HCT116 (cell line): ENCODE results near the gene ANKS1A. TPM values are rescaled to one million over a fixed set of nuclear protein-coding genes. Genes with fewer than 3 reads are reported as not detected.

Source experiments
- ATAC-seq: fragments of 200-7000 bp; cut with Tn5 transposase; 2 replicates; pipeline ENCODE4 v1.9.1; 2020; ENCODE audit warnings: mild to moderate bottlenecking, moderate library complexity
- BruUV-seq: library from RNA; stranded (reverse); fragments of 400-500 nt; replicated peaks from 2 replicates; lab custom pipeline; 2021; lab: Mats Ljungman, UMichigan
- CTCF ChIA-PET: fragments of 300-600 bp; sonication (Branson Sonifier 250); formaldehyde crosslinking; loops from one replicate; lab custom pipeline; 2021; ENCODE audit warnings: antibody characterized with exemption; lab: Charles Lee
- POLR2A ChIA-PET: fragments of 300-600, 350-600 bp; sonication (Branson Sonifier 250); formaldehyde crosslinking; loops from one replicate; lab custom pipeline; 2021; ENCODE audit warnings: antibody characterized with exemption; lab: Charles Lee
- RAD21 ChIA-PET, 2 experiments: fragments of 300-600 bp; sonication (Branson Sonifier 250); formaldehyde crosslinking; loops; one replicate each; lab custom pipeline; 2023; ENCODE audit warnings: low total read pairs in 2 of 2; ENCODE audit not compliant: uncharacterized antibody in 2 of 2, unreplicated experiment in 2 of 2, low non-redundant PET in 1 of 2; lab: Charles Lee
- DNase-seq: peaks from one replicate; pipeline ENCODE4 v3.0.0-alpha.2; 2010; ENCODE audit warnings: low read depth, low spot score
- H2AFZ ChIP-seq: fragments of 200-600 bp; shearing (Covaris generic), sonication (generic); 2 replicates; pipeline ENCODE4 v1.6.1; 2017; ENCODE audit warnings: low read depth, mixed run types, mixed read lengths, antibody characterized with exemption, low read length; ENCODE audit not compliant: poor library complexity, severe bottlenecking
- H3K27ac ChIP-seq: 2 replicates; pipeline ENCODE4 v1.5.1; 2012; ENCODE audit warnings: low read depth, low read length
- H3K27me3 ChIP-seq: fragments of 200-600 bp; sonication (generic); 2 replicates; pipeline ENCODE4 v1.6.1; 2016; ENCODE audit warnings: mixed run types, low read length, mixed read lengths; ENCODE audit not compliant: insufficient read depth
- H3K36me3 ChIP-seq, 2 experiments: fragments of 200-500 bp in 1 of 2; fragments of 200-600 bp in 1 of 2; sonication (Bioruptor generic) in 1 of 2; sonication (generic) in 1 of 2; 2 replicates each; pipeline versions ENCODE4 v1.5.1 to v1.6.1; 2014 to 2016; ENCODE audit warnings: low read length in 2 of 2, inconsistent platforms in 1 of 2, mixed read lengths in 1 of 2, mixed run types in 1 of 2; ENCODE audit not compliant: insufficient read depth in 2 of 2, control insufficient read depth in 1 of 2
- H3K4me1 ChIP-seq, 2 experiments: fragments of 200-600 bp in 1 of 2; sonication (generic) in 1 of 2; 2 replicates each; pipeline versions ENCODE4 v1.5.1 to v1.6.1; 2012 to 2017; ENCODE audit warnings: low read length in 2 of 2, inconsistent platforms in 1 of 2, mild to moderate bottlenecking in 1 of 2, mixed read lengths in 1 of 2, mixed run types in 1 of 2, moderate library complexity in 1 of 2; ENCODE audit not compliant: insufficient read depth in 2 of 2, control insufficient read depth in 1 of 2
- H3K4me2 ChIP-seq: fragments of 200-600 bp; sonication (generic); 2 replicates; pipeline ENCODE4 v1.6.1; 2017; ENCODE audit warnings: mixed run types, low read length, mixed read lengths
- H3K4me3 ChIP-seq, 2 experiments: fragments of 200-600 bp in 1 of 2; sonication (generic) in 1 of 2; replicated peaks in 1 of 2; 2 replicates each; pipeline ENCODE4 v1.5.1; 2011 to 2016; ENCODE audit warnings: low read length in 2 of 2, control low read depth in 1 of 2, low read depth in 1 of 2, mild to moderate bottlenecking in 1 of 2, mixed read lengths in 1 of 2, mixed run types in 1 of 2
- H3K79me2 ChIP-seq: fragments of 200-600 bp; sonication (generic); 2 replicates; pipeline ENCODE4 v1.6.1; 2017; ENCODE audit warnings: mild to moderate bottlenecking, mixed run types, low read length, moderate library complexity, mixed read lengths; ENCODE audit not compliant: insufficient read depth
- H3K9ac ChIP-seq: fragments of 200-600 bp; sonication (generic); 2 replicates; pipeline ENCODE4 v1.6.1; 2016; ENCODE audit warnings: low read length, mixed read lengths
- H3K9me2 ChIP-seq: fragments of 200-600 bp; sonication (generic), shearing (Covaris generic); 2 replicates; pipeline ENCODE4 v1.6.1; 2017; ENCODE audit warnings: mixed run types, mild to moderate bottlenecking, moderate library complexity; ENCODE audit not compliant: insufficient read depth
- H3K9me3 ChIP-seq, 2 experiments: fragments of 200-500 bp in 1 of 2; fragments of 200-600 bp in 1 of 2; sonication (Bioruptor generic) in 1 of 2; sonication (generic) in 1 of 2; 2 replicates each; pipeline ENCODE4 v1.6.1; 2014 to 2017; ENCODE audit warnings: low read length in 2 of 2, mixed read lengths in 2 of 2, inconsistent platforms in 1 of 2, low read depth in 1 of 2, mild to moderate bottlenecking in 1 of 2, mixed run types in 1 of 2, moderate library complexity in 1 of 2; ENCODE audit not compliant: control insufficient read depth in 1 of 2, insufficient read depth in 1 of 2
- H4K20me1 ChIP-seq: fragments of 200-600 bp; sonication (generic), shearing (Covaris generic); 2 replicates; pipeline ENCODE4 v1.6.1; 2017; ENCODE audit warnings: mixed run types, mild to moderate bottlenecking, moderate library complexity; ENCODE audit not compliant: insufficient read depth
- ATF3 ChIP-seq: IDR thresholded peaks from 2 replicates; pipeline ENCODE4 v1.6.1; 2012
- CBX3 ChIP-seq: IDR thresholded peaks from 2 replicates; pipeline ENCODE4 v1.6.1; 2012; ENCODE audit warnings: low read depth
- CEBPB ChIP-seq: IDR thresholded peaks from 2 replicates; pipeline ENCODE4 v1.6.1; 2012; ENCODE audit warnings: low read depth
- EGR1 ChIP-seq: IDR thresholded peaks from 2 replicates; pipeline ENCODE4 v1.6.1; 2012; ENCODE audit warnings: low read depth
- ELF1 ChIP-seq: IDR thresholded peaks from 2 replicates; pipeline ENCODE4 v1.6.1; 2012; ENCODE audit warnings: low read depth, borderline replicate concordance
- EZH2 ChIP-seq: fragments of 200-600 bp; sonication (generic); IDR thresholded peaks from 2 replicates; pipeline ENCODE4 v1.6.1; 2017; ENCODE audit warnings: antibody characterized with exemption, mixed run types
- EZH2phosphoT487 ChIP-seq: fragments of 200-600 bp; IDR thresholded peaks from 2 replicates; pipeline ENCODE4 v1.6.1; 2018; ENCODE audit warnings: antibody characterized with exemption, borderline replicate concordance
- FOSL1 ChIP-seq: IDR thresholded peaks from 2 replicates; pipeline ENCODE4 v1.6.1; 2012; ENCODE audit warnings: low read depth
- JUND ChIP-seq: IDR thresholded peaks from 2 replicates; pipeline ENCODE4 v1.6.1; 2012
- MAX ChIP-seq: IDR thresholded peaks from 2 replicates; pipeline ENCODE4 v1.6.1; 2012
- POLR2A ChIP-seq: IDR thresholded peaks from 2 replicates; pipeline ENCODE4 v1.7.0; 2011; ENCODE audit warnings: borderline replicate concordance; ENCODE audit not compliant: insufficient read depth, insufficient read length; ENCODE audit errors: extremely low read depth
- POLR2AphosphoS5 ChIP-seq: IDR thresholded peaks from 2 replicates; pipeline ENCODE4 v1.6.1; 2011; ENCODE audit warnings: mild to moderate bottlenecking, low read depth, low read length, moderate library complexity
- REST ChIP-seq: IDR thresholded peaks from 2 replicates; pipeline ENCODE4 v1.6.1; 2012; ENCODE audit warnings: low read depth
- SIN3A ChIP-seq: IDR thresholded peaks from 2 replicates; pipeline ENCODE4 v1.6.1; 2012; ENCODE audit warnings: low read depth
- SP1 ChIP-seq: IDR thresholded peaks from 2 replicates; pipeline ENCODE4 v1.6.1; 2012; ENCODE audit warnings: low read depth
- SRF ChIP-seq: IDR thresholded peaks from 2 replicates; pipeline ENCODE4 v1.6.1; 2012; ENCODE audit warnings: low read depth
- TCF7L2 ChIP-seq: IDR thresholded peaks from 2 replicates; pipeline ENCODE4 v1.7.0; 2011; ENCODE audit warnings: borderline replicate concordance, inconsistent platforms; ENCODE audit not compliant: insufficient read depth, insufficient read length; ENCODE audit errors: extremely low read depth
- YY1 ChIP-seq: IDR thresholded peaks from 2 replicates; pipeline ENCODE4 v1.6.1; 2011; ENCODE audit warnings: low read length, low read depth, moderate library complexity, mild to moderate bottlenecking; ENCODE audit not compliant: insufficient replicate concordance; ENCODE audit errors: extremely low read depth
- ZFX ChIP-seq: fragments of 450-650 bp; IDR thresholded peaks from 2 replicates; pipeline ENCODE4 v1.6.1; 2017
- ZNF274 ChIP-seq: fragments of 200-500 bp; sonication (Bioruptor generic); IDR thresholded peaks from 2 replicates; pipeline ENCODE4 v1.6.1; 2014; ENCODE audit warnings: mild to moderate bottlenecking, low read depth, low read length, inconsistent platforms
- intact Hi-C: fragments of 100-400 bp; cut with micrococcal nuclease; formaldehyde crosslinking; loops from 2 replicates; pipeline ENCODE4 v1.10.0; 2022
- total RNA-seq: library from RNA; stranded (reverse); gene quantifications from one replicate; pipeline ENCODE4 v1.2.1, GENCODE V29; 2021; ENCODE audit not compliant: unreplicated experiment

Gene ANKS1A
- total RNA-seq, 1 experiment from 2014 or later: 20.6 TPM

- Histone ChIP-seq H3K9ac (no peak overlapping the region), H2AFZ (peak overlapping the region; percentile 97)
- RAD21 ChIA-PET: interaction anchor here (0.8 to 1.7 kb wide), 8 partner anchors 65 to 680 kb away, joined by 3 to 10 read pairs (median 4); partner anchors contain the start of gene TAF11 (in 1 of the 2)
- POLR2A ChIA-PET: no interaction called here
- DNase-seq: no peak
- TF ChIP-seq YY1 (no peak), ZNF274 (no peak), FOSL1 (no peak), EGR1 (no peak), ATF3 (no peak), REST (no peak), CEBPB (no peak), SRF (no peak), SP1 (no peak), EZH2 (no peak), EZH2phosphoT487 (no peak), CBX3 (no peak), JUND (no peak), TCF7L2 (no peak), POLR2AphosphoS5 (no peak), ZFX (no peak), MAX (no peak), ELF1 (no peak), SIN3A (no peak), POLR2A (no peak)
- TF ChIP-seq, all 23 proteins: peak for 0
- Histone ChIP-seq H3K4me2 (no peak overlapping the region), H3K9me3 (no peaks in the 10 kb centered on the region), H3K27ac (no peak overlapping the region), H3K36me3 (no peaks in the 10 kb centered on the region), H4K20me1 (no peaks in the 10 kb centered on the region), H3K4me1 (no peaks in the 10 kb centered on the region), H3K79me2 (no peaks in the 10 kb centered on the region), H3K27me3 (no peaks in the 10 kb centered on the region), H3K4me3 (no peak overlapping the region), H3K9me2 (no peaks in the 10 kb centered on the region)
- intact Hi-C loops: loop anchor here (10.0 kb wide), 1 partner anchor 975 kb away; no protein-coding TSS in a partner anchor
- no TSS peak for BruUV-seq
- CTCF ChIA-PET: interaction anchor here (0.7 to 2.3 kb wide), 20 partner anchors 11 to 976 kb away, joined by 3 to 31 read pairs (median 4); partner anchors contain the start of genes ANKS1A, BLTP3A, PACSIN1 and SMIM29
- no peak for ATAC-seq
Measured at GRCh38 chr6:35139470-35139869, 250.4 kb downstream of the ANKS1A start.
